Measurements from ENCODE around the gene CDH3. TPM values are rescaled to one million over a fixed set of nuclear protein-coding genes. Genes with fewer than 3 reads are reported as not detected.

CDH3 gene
- total and polyA plus RNA-seq, 2 experiments from 2014 or later = 78.0 to 210 TPM

GRCh38 chr16:68643847-68644246 lies 1.3 kb upstream of the CDH3 start:
- no peak overlapping the region for H3K27ac Mint-ChIP-seq

More at GRCh38 chr16:68643847-68644246, 1.3 kb upstream of the CDH3 start:
- Histone ChIP-seq H3K4me1 (ENCODE audit: insufficient read depth) (peaks cover 37% of the 10 kb centered on the region), H3K27ac (ENCODE audit: low read depth) (no peak overlapping the region), H3K4me3 (peak overlapping the region; percentile 98), H3K9me2 (ENCODE audit: insufficient read depth) (no peaks in the 10 kb centered on the region), H3K79me2 (replicated peaks; ENCODE audit: insufficient read depth) (peaks cover 28% of the 10 kb centered on the region), H3K36me3 (ENCODE audit: insufficient read depth) (no peaks in the 10 kb centered on the region; the same call in 1 of the 2 replicates), H2AFZ (no peak overlapping the region), H3F3A (replicated peaks; ENCODE audit: low read depth) (peaks cover 12% of the 10 kb centered on the region), H4K20me1 (replicated peaks; ENCODE audit: insufficient read depth) (peaks cover 23% of the 10 kb centered on the region), H3K27me3 (ENCODE audit: insufficient read depth) (peaks cover 15% of the 10 kb centered on the region), H3K4me2 (peak overlapping the region; percentile 97)
- Mint-ChIP-seq H3K27me3 (ENCODE audit: insufficient read depth, low read depth, poor library complexity) (peaks cover 23% of the 10 kb centered on the region), H3K36me3 (ENCODE audit: low read depth) (peaks cover 9% of the 10 kb centered on the region; the same call in 2 of the 3 replicates), H3K9me3 (peaks cover 2% of the 10 kb centered on the region; the same call in 2 of the 3 replicates), H3K4me1 (peaks cover 42% of the 10 kb centered on the region), H3K4me3 (peak overlapping the region; percentile 88)
- DNase-seq (ENCODE audit: low spot score) (no peak), ATAC-seq (no peak)
- no peak for TF ChIP-seq ZNF331 (CRISPR knock-in tag; IDR thresholded peaks at IDR 0.05; ENCODE audit: low read depth)
- no peak for TF ChIP-seq ZNF462 (CRISPR knock-in tag; IDR thresholded peaks at IDR 0.05)
- no peak for TF ChIP-seq NANOG (IDR thresholded peaks at IDR 0.05; ENCODE audit: borderline replicate concordance)
- no peak for TF ChIP-seq JUNB (IDR thresholded peaks at IDR 0.05; ENCODE audit: unreplicated experiment)
- no peak for TF ChIP-seq CTCF (conservative IDR thresholded peaks at IDR 0.05; ENCODE audit: low read depth in 2 of 2)
- TF ChIP-seq STAT1 (IDR thresholded peaks at IDR 0.05; ENCODE audit: unreplicated experiment) = no peak
- TF ChIP-seq EZH2phosphoT487 (IDR thresholded peaks at IDR 0.05; ENCODE audit: unreplicated experiment) = no peak
- TF ChIP-seq ETS1 (IDR thresholded peaks at IDR 0.05) = no peak

All from GM23338 (cell line).